Aorta (tissue), 5 donors: ENCODE results near the gene C2orf76. TPM values are rescaled to one million over a fixed set of nuclear protein-coding genes. Genes with fewer than 3 reads are reported as not detected.

Experiments used
- ATAC-seq: fragments of 200-7000 bp; cut with Tn5 transposase; one replicate; pipeline ENCODE4 v1.9.1; 2022; ENCODE audit warnings: moderate library complexity; ENCODE audit not compliant: low FRiP score
- DNase-seq, 2 donors: peaks; one replicate each; pipeline ENCODE4 v3.0.0-alpha.2; 2020
- H3K27ac ChIP-seq, 2 donors: one replicate each; pipeline ENCODE4 v1.5.1; 2013; ENCODE audit warnings: low read length in 2 of 2, mild to moderate bottlenecking in 2 of 2, moderate library complexity in 2 of 2, control low read depth in 1 of 2, inconsistent platforms in 1 of 2, low read depth in 1 of 2
- H3K27me3 ChIP-seq, 2 donors: one replicate each; pipeline ENCODE4 v1.6.1; 2013; ENCODE audit warnings: control low read depth in 1 of 2, low read length in 1 of 2, mild to moderate bottlenecking in 1 of 2, moderate library complexity in 1 of 2; ENCODE audit not compliant: insufficient read depth in 2 of 2, control insufficient read depth in 1 of 2
- H3K36me3 ChIP-seq, 2 donors: one replicate each; pipeline ENCODE4 v1.6.1; 2013; ENCODE audit warnings: control low read depth in 1 of 2, low read length in 1 of 2, mild to moderate bottlenecking in 1 of 2; ENCODE audit not compliant: insufficient read depth in 2 of 2, control insufficient read depth in 1 of 2
- H3K4me1 ChIP-seq, 2 donors: one replicate each; pipeline ENCODE4 v1.6.1; 2013; ENCODE audit warnings: low read length in 2 of 2, control low read depth in 1 of 2, mild to moderate bottlenecking in 1 of 2, moderate library complexity in 1 of 2; ENCODE audit not compliant: insufficient read depth in 2 of 2, control insufficient read depth in 1 of 2
- H3K4me3 ChIP-seq, 2 donors: one replicate each; pipeline ENCODE4 v1.5.1; 2013; ENCODE audit warnings: low read length in 2 of 2, control low read depth in 1 of 2, mild to moderate bottlenecking in 1 of 2
- H3K9me3 ChIP-seq: one replicate; pipeline ENCODE4 v1.6.1; 2013; ENCODE audit warnings: mild to moderate bottlenecking, low read length; ENCODE audit not compliant: control insufficient read depth
- WGBS, 2 donors: extraction: QIAGEN DNeasy Blood & Tissue Kit; methylation state at CpG; one replicate each; pipeline ENCODE4 v1.1.7; 2013; 5-methylcytosine and 5-hydroxymethylcytosine counted together
- intact Hi-C, 2 donors: fragments of 100-400 bp; cut with DNase I; formaldehyde crosslinking; loops; one replicate each; pipeline versions ENCODE4 v1.14.2 to v1.15.0; 2022
- polyA plus RNA-seq, 2 donors: library from polyadenylated mRNA; stranded (reverse); fragments of 200-250 nt; gene quantifications; one replicate each; pipeline ENCODE4 v1.2.3, GENCODE V29; 2013
- total RNA-seq, 2 donors: library from RNA; stranded (reverse); fragmentation: NEBNext Ultra II Directional; extraction: Animal tissue kit (Norgen Biotek cat#: 25700); gene quantifications; one replicate each; pipeline ENCODE4 v1.2.1, GENCODE V29; 2021
- donor health status: healthy with polysubstance abuse.
- donor health status: Bipolar disorder and iron deficiency.
- donor health status: DM: no; HTN: no; CAD: no.
- donor health status: DM: no; HTN: no; CAD: no.
- donor health status: DM: yes; HTN: yes; CAD: no.

C2orf76 gene
- total and polyA plus RNA-seq, 4 donors = 11.2 to 29.8 (median 15.0) TPM

- DNase-seq = no peak
- intact Hi-C loops = no loop called here
- ATAC-seq = no peak
- Histone ChIP-seq H3K9me3 (no peaks in the 10 kb centered on the region), H3K4me3 (no peak overlapping the region), H3K27ac (no peak overlapping the region), H3K4me1 (no peaks in the 10 kb centered on the region), H3K27me3 (no peaks in the 10 kb centered on the region), H3K36me3 (peaks cover 0 to 2% of the 10 kb centered on the region in 2 donors)
- 91 to 92% methylated on average over 2 of the region's 2 CpGs for WGBS, 2 donors
Observed at GRCh38 chr2:119304847-119305246, 61.8 kb downstream of the C2orf76 start.

GRCh38 chr2:119301413-119301812, 65.2 kb downstream of the C2orf76 start:
- Histone ChIP-seq H3K4me3 (no peak overlapping the region), H3K27me3 (no peaks in the 10 kb centered on the region), H3K4me1 (no peaks in the 10 kb centered on the region), H3K27ac (no peak overlapping the region), H3K9me3 (no peaks in the 10 kb centered on the region), H3K36me3 (peaks cover 0 to 2% of the 10 kb centered on the region in 2 donors)
- no peak for ATAC-seq
- 92 to 95% methylated on average over 6 of the region's 6 CpGs for WGBS, 2 donors
- no peak for DNase-seq
- intact Hi-C loops = no loop called here

GRCh38 chr2:119295688-119296375, 70.8 kb downstream of the C2orf76 start:
- Histone ChIP-seq H3K27me3 (no peaks in the 10 kb centered on the region), H3K9me3 (no peaks in the 10 kb centered on the region), H3K4me3 (no peak overlapping the region), H3K4me1 (no peaks in the 10 kb centered on the region), H3K36me3 (no peaks in the 10 kb centered on the region), H3K27ac (no peak overlapping the region)
- DNase-seq (no peak), ATAC-seq (no peak)
- WGBS, 2 donors = 66 to 77% methylated on average over 10 of the region's 10 CpGs
- intact Hi-C loops = no loop called here

- 89 to 92% methylated on average over 14 of the region's 14 CpGs for WGBS, 2 donors
- H3K4me3 ChIP-seq = no peak overlapping the region
- no peaks in the 10 kb centered on the region for H3K36me3 ChIP-seq
- H3K9me3 ChIP-seq = no peaks in the 10 kb centered on the region
- no peak overlapping the region for H3K27ac ChIP-seq
- DNase-seq = no peak
- no peak for ATAC-seq
- H3K4me1 ChIP-seq = no peaks in the 10 kb centered on the region
- intact Hi-C loops = loop anchor here (5.0 kb wide), 2 partner anchors 282 to 412 kb away; no protein-coding TSS in a partner anchor
- no peaks in the 10 kb centered on the region for H3K27me3 ChIP-seq
Observed at GRCh38 chr2:119294671-119295070, 72.0 kb downstream of the C2orf76 start.

GRCh38 chr2:119293900-119294299, 72.7 kb downstream of the C2orf76 start:
- Histone ChIP-seq H3K4me3 (no peak overlapping the region), H3K27me3 (no peaks in the 10 kb centered on the region), H3K36me3 (no peaks in the 10 kb centered on the region), H3K27ac (no peak overlapping the region), H3K9me3 (no peaks in the 10 kb centered on the region), H3K4me1 (no peaks in the 10 kb centered on the region)
- ATAC-seq = no peak
- DNase-seq = peak in 1 of 2 donors; percentile 59
- intact Hi-C loops = loop anchor here (5.0 kb wide), 2 partner anchors 282 to 412 kb away; no protein-coding TSS in a partner anchor
- 72 to 73% methylated on average over 7 of the region's 7 CpGs for WGBS, 2 donors

GRCh38 chr2:119293254-119293653, 73.4 kb downstream of the C2orf76 start:
- Histone ChIP-seq H3K27ac (no peak overlapping the region), H3K27me3 (no peaks in the 10 kb centered on the region), H3K4me3 (no peak overlapping the region), H3K36me3 (no peaks in the 10 kb centered on the region), H3K9me3 (no peaks in the 10 kb centered on the region), H3K4me1 (no peaks in the 10 kb centered on the region)
- no peak for ATAC-seq
- intact Hi-C loops = loop anchor here (5.0 kb wide), 2 partner anchors 281 to 411 kb away; no protein-coding TSS in a partner anchor
- WGBS, 2 donors = 96 to 100% methylated on average over 2 of the region's 2 CpGs
- no peak for DNase-seq

GRCh38 chr2:119292226-119292625, 74.4 kb downstream of the C2orf76 start:
- no peaks in the 10 kb centered on the region for H3K9me3 ChIP-seq
- no peaks in the 10 kb centered on the region for H3K4me1 ChIP-seq
- H3K27ac ChIP-seq = no peak overlapping the region
- no peaks in the 10 kb centered on the region for H3K36me3 ChIP-seq
- H3K27me3 ChIP-seq = no peaks in the 10 kb centered on the region
- no peak for DNase-seq
- intact Hi-C loops = loop anchor here (5.0 kb wide), 2 partner anchors 280 to 410 kb away; no protein-coding TSS in a partner anchor
- 11 to 31% methylated on average over 8 of the region's 8 CpGs for WGBS, 2 donors
- H3K4me3 ChIP-seq = no peak overlapping the region
- ATAC-seq = no peak

DNA sequence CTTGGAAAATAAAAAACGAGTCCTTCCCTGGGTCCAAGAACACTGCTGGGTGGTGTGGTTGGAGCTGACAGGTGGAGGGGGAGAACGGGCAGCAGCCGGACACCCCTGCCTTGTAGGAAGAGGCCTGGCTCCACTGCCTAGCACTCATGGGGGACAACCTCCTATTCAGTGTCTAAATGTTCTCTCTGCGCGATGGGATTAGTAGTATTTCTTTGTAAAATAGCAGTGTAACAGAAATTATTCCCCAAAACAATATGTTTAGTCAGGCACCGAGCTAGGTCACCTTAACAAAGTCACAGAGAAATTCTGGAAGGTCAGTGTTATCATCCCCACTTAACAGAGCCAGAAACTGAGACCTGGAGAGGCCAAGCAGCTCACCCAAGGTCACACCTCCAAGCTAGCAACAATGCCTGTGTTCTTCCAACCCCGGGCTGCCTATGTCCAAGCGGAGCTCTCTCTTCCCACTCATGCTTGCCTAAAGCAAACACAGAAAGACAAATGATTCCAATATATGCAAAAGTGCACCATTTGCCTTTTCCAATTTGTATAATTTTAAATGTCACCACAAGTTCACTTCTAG, 75.0 kb downstream of the C2orf76 start:
- 91 to 94% methylated on average over 8 of the region's 8 CpGs for WGBS, 2 donors
- Histone ChIP-seq H3K4me3 (no peak overlapping the region), H3K27me3 (no peaks in the 10 kb centered on the region), H3K27ac (no peak overlapping the region), H3K4me1 (no peaks in the 10 kb centered on the region), H3K36me3 (no peaks in the 10 kb centered on the region), H3K9me3 (no peaks in the 10 kb centered on the region)
- no peak for ATAC-seq
- intact Hi-C loops = loop anchor here (2.0 to 5.0 kb wide), 3 partner anchors 279 to 409 kb away; no protein-coding TSS in a partner anchor
- no peak for DNase-seq
